Ovary (tissue), 9 donors: ENCODE results near the gene ATP6V1A. TPM values are rescaled to one million over a fixed set of nuclear protein-coding genes. Genes with fewer than 3 reads are reported as not detected.

Source experiments
- DNase-seq, 5 donors: peaks; one replicate each; pipeline ENCODE4 v3.0.0-alpha.2; 2019 to 2020
- H3K27ac ChIP-seq, 2 donors: fragments of 200-600 bp; one replicate each; pipeline versions ENCODE4 v1.5.1 to v1.8.0; 2019 to 2022
- H3K27me3 ChIP-seq: fragments of 200-600 bp; one replicate; pipeline ENCODE4 v1.8.0; 2022
- H3K36me3 ChIP-seq: fragments of 200-600 bp; sonication (generic); one replicate; pipeline ENCODE4 v1.5.1; 2019
- H3K4me1 ChIP-seq: one replicate; pipeline ENCODE4 v1.8.1; 2013; ENCODE audit warnings: mild to moderate bottlenecking, moderate library complexity; ENCODE audit not compliant: insufficient read depth
- H3K4me3 ChIP-seq: fragments of 200-600 bp; sonication (generic); one replicate; pipeline ENCODE4 v1.5.1; 2017
- H3K9me3 ChIP-seq, 2 donors: fragments of 200-600 bp in 1 of 2; sonication (generic) in 1 of 2; one replicate each; pipeline versions ENCODE4 v1.5.1 to v1.8.1; 2013 to 2019; ENCODE audit warnings: mild to moderate bottlenecking in 1 of 2, moderate library complexity in 1 of 2
- EP300 ChIP-seq: sonication (generic); formaldehyde crosslinking; IDR thresholded peaks from one replicate; pipeline ENCODE4 v1.6.1; 2017; ENCODE audit warnings: antibody characterized with exemption
- POLR2A ChIP-seq: fragments of 450-650 bp; IDR thresholded peaks from one replicate; pipeline ENCODE4 v1.6.1; 2017; ENCODE audit warnings: antibody characterized with exemption, mild to moderate bottlenecking, moderate library complexity
- WGBS, 3 donors: extraction: QIAGEN DNeasy Blood & Tissue Kit in 1 of 3; methylation state at CpG; one replicate each; pipeline versions ENCODE4 v1.1.5 to v1.1.7; 2013 to 2017; 5-methylcytosine and 5-hydroxymethylcytosine counted together
- intact Hi-C, 4 donors: fragments of 100-400 bp; cut with DNase I; formaldehyde crosslinking; loops; one replicate each; pipeline versions ENCODE4 v1.11.0 to v1.15.1; 2022 to 2023
- polyA plus RNA-seq, 2 donors: library from polyadenylated mRNA; stranded (reverse); fragments of 200-250 nt in 1 of 2; fragments of 350-450 nt in 1 of 2; fragmentation: Illumina TruSeq in 1 of 2; extraction: RNeasy Lipid Tissue Mini Kit (QIAGEN cat#74804) in 1 of 2; gene quantifications; one replicate each; pipeline ENCODE4 v1.2.3, GENCODE V29; 2013 to 2014
- total RNA-seq, 7 donors: library from RNA; depleted of rRNA in 2 of 7; stranded (reverse); fragments of >200 nt in 2 of 7; fragmentation: NEBNext Ultra II Directional in 3 of 7; extraction: Animal tissue kit (Norgen Biotek cat#: 25700) in 3 of 7; gene quantifications; one replicate each; pipeline versions ENCODE4 v1.1.0 to v1.2.4, GENCODE V29; 2016 to 2023
- TF ChIP-seq, protein P1 (sequence below), 3 donors: fragments of 450-650 bp in 2 of 3; fragments of 200-600 bp in 1 of 3; IDR thresholded peaks; one replicate each; pipeline versions ENCODE4 v1.5.1 to v1.8.0; 2016 to 2022; ENCODE audit warnings: antibody characterized with exemption in 3 of 3, mild to moderate bottlenecking in 1 of 3
- donor health status: DM: no; HTN: no; CAD: no; lungs with moderate emphysema.
- donor health status: DM: no; HTN: no; CAD: no.
- donor health status: Bipolar disorder and iron deficiency.
- donor health status: DM: yes; HTN: yes; CAD: no.
- donor health status: DM: no; HTN: no; CAD: no.
- donor health status: DM: yes; HTN: yes; CAD: no.

ATP6V1A gene
- total and polyA plus RNA-seq, 9 donors = 9.3 to 55.3 (median 38.3) TPM

DNA sequence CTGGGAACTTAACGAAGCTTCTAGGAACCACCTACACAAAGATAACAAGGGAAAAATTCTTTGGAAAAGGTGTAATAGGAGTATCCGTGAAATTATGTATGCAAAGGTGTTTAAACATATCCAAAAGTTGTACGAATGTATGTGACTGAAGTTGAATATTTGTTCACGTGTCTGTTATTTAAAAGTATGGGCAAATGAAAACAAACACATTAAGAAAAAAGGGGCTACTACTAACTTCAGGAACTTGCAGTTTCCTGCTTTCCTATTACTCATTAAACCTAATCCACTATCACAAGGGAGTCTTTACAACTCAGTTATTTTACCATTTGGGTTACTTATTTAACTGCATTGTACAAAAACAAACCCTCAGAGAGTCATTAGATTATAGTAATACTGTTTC is 57.8 kb downstream of the ATP6V1A start:
- Histone ChIP-seq H3K27me3 (no peaks in the 10 kb centered on the region), H3K9me3 (no peaks in the 10 kb centered on the region), H3K4me1 (no peaks in the 10 kb centered on the region), H3K36me3 (no peaks in the 10 kb centered on the region), H3K4me3 (no peak overlapping the region), H3K27ac (no peak overlapping the region)
- DNase-seq = no peak
- intact Hi-C loops = no loop called here
- no peak for TF ChIP-seq POLR2A
- no peak for TF ChIP-seq EP300
- TF ChIP-seq, protein P1, sequence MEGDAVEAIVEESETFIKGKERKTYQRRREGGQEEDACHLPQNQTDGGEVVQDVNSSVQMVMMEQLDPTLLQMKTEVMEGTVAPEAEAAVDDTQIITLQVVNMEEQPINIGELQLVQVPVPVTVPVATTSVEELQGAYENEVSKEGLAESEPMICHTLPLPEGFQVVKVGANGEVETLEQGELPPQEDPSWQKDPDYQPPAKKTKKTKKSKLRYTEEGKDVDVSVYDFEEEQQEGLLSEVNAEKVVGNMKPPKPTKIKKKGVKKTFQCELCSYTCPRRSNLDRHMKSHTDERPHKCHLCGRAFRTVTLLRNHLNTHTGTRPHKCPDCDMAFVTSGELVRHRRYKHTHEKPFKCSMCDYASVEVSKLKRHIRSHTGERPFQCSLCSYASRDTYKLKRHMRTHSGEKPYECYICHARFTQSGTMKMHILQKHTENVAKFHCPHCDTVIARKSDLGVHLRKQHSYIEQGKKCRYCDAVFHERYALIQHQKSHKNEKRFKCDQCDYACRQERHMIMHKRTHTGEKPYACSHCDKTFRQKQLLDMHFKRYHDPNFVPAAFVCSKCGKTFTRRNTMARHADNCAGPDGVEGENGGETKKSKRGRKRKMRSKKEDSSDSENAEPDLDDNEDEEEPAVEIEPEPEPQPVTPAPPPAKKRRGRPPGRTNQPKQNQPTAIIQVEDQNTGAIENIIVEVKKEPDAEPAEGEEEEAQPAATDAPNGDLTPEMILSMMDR (IDR thresholded peaks at IDR 0.05) = no peak
- WGBS, 3 donors = 41 to 52% (median 47%) methylated on average over 4 of the region's 4 CpGs

DNA sequence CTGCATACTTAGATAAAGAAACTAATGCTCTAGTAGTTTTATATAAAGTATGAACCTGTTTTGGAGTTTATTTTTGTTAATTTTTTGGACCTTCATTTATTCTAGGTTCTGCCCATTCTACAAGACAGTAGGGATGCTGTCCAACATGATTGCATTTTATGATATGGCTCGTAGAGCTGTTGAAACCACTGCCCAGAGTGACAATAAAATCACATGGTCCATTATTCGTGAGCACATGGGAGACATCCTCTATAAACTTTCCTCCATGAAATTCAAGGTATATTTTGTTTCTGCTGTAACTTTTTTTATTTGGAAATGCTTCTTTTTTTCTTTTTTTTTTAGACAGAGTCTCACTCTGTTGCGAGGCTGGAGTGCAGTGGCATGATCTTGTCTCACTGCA is 58.4 kb downstream of the ATP6V1A start:
- WGBS, 3 donors = 90 to 96% (median 91%) methylated on average over 3 of the region's 3 CpGs
- H3K9me3 ChIP-seq = no peaks in the 10 kb centered on the region
- no peak for DNase-seq
- no peaks in the 10 kb centered on the region for H3K27me3 ChIP-seq
- TF ChIP-seq EP300 (no peak), POLR2A (no peak)
- TF ChIP-seq, protein P1 (IDR thresholded peaks at IDR 0.05) = no peak
- intact Hi-C loops = no loop called here
- no peak overlapping the region for H3K4me3 ChIP-seq
- H3K27ac ChIP-seq = no peak overlapping the region
- H3K36me3 ChIP-seq = no peaks in the 10 kb centered on the region
- no peaks in the 10 kb centered on the region for H3K4me1 ChIP-seq

DNA sequence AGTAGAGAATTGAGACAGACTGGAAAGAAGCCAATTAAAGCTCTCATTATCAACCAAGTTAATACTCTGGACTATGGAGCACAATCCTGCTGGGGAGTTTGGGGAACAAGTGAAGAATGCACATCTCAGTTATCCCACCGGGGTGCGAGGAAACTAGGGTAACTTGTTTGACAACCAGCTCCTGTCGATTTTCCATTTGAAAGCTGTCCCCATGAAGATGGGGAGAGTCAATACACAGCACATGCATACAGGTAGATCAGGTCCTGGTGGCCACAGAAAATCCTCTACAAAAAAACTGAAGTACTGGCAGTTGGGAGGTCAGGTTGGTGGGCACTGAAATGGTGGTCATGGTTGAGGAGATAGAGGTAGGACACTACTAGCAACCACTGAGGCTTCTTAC is 66.0 kb downstream of the ATP6V1A start:
- Histone ChIP-seq H3K4me1 (no peaks in the 10 kb centered on the region), H3K27me3 (peaks cover 2% of the 10 kb centered on the region), H3K4me3 (no peak overlapping the region), H3K27ac (no peak overlapping the region), H3K36me3 (no peaks in the 10 kb centered on the region), H3K9me3 (no peaks in the 10 kb centered on the region)
- WGBS, 3 donors = 80 to 83% (median 83%) methylated on average over 3 of the region's 3 CpGs
- DNase-seq = no peak
- intact Hi-C loops = no loop called here
- TF ChIP-seq, protein P1 (IDR thresholded peaks at IDR 0.05) = no peak
- TF ChIP-seq EP300 (no peak), POLR2A (no peak)

DNA sequence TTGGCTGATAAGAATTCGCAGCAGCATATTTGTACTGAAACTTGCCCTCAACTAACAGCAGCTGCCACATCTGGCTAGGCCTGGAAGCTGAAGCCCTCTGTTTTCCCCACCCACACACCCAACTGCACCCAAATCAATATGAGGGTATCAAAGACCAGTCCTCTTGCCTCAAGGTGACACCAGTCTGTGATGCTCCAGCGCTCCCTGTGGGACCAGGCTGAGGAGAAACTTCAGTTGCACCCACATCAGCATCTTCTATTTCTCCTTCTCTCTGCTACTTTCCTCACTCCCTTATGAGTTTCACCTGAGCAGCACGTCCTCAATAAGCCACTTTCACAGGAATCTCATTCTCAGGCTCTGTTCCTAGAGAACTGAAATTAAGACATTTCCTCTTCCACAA is 73.0 kb downstream of the ATP6V1A start:
- H3K4me1 ChIP-seq = no peaks in the 10 kb centered on the region
- H3K27me3 ChIP-seq = no peaks in the 10 kb centered on the region
- no peaks in the 10 kb centered on the region for H3K9me3 ChIP-seq
- H3K4me3 ChIP-seq = no peak overlapping the region
- TF ChIP-seq EP300 (no peak), POLR2A (no peak)
- TF ChIP-seq, protein P1 (IDR thresholded peaks at IDR 0.05) = no peak
- intact Hi-C loops = no loop called here
- no peak for DNase-seq
- no peak overlapping the region for H3K27ac ChIP-seq
- WGBS, 3 donors = 75 to 89% (median 78%) methylated on average over 3 of the region's 3 CpGs
- no peaks in the 10 kb centered on the region for H3K36me3 ChIP-seq

DNA sequence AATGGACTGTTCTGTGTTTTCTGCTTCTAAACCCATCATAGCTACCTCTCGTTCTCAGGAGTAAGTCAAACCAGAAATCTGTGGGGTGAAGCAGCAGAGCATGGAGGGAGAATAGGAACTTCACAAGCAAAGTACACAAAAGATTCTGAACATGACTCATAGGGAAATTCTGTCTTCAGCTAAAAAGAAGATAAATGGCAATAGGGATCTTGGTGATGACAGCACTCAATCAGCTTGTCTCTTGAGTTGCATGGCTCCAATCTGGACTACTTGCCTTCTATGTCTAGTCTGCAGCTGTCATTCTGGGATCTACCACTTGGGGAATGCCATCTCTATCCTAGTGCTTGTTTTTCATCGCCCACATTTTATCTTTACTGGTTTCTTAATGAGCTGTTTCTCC is 78.3 kb downstream of the ATP6V1A start:
- Histone ChIP-seq H3K4me1 (no peaks in the 10 kb centered on the region), H3K27ac (no peak overlapping the region), H3K36me3 (no peaks in the 10 kb centered on the region), H3K9me3 (no peaks in the 10 kb centered on the region), H3K27me3 (no peaks in the 10 kb centered on the region), H3K4me3 (no peak overlapping the region)
- 73 to 86% (median 76%) methylated on average over 2 of the region's 2 CpGs for WGBS, 3 donors
- TF ChIP-seq EP300 (no peak), POLR2A (no peak)
- TF ChIP-seq, protein P1 (IDR thresholded peaks at IDR 0.05) = no peak
- DNase-seq = no peak
- intact Hi-C loops = loop anchor here in 1 of 4 donors (5.0 kb wide), 1 partner anchor 853 kb away; no protein-coding TSS in a partner anchor
